ENCODE measurements around the gene MCHR2.
A peak's percentile ranks its signal among the peaks of the same experiment; 100 is the strongest.

The MCHR2 gene

GRCh38 chr6:99912657-99913056, 81.4 kb downstream of the MCHR2 start:
- no peak for DNase-seq
- 75% methylated on average over 1 of the region's 4 CpGs for WGBS
- no peak overlapping the region for H3K14ac ChIP-seq (ENCODE audit: low read length in 2 of 2)

GRCh38 chr6:99905209-99906106, 88.6 kb downstream of the MCHR2 start:
- Histone ChIP-seq H3K9me3 (ENCODE audit: control insufficient read depth, low read length) (no peaks in the 10 kb centered on the region), H3K4me1 (ENCODE audit: control insufficient read depth, insufficient read depth, low read depth, low read length) (no peaks in the 10 kb centered on the region), H3K23ac (ENCODE audit: low read length in 2 of 2) (no peak overlapping the region), H3K9ac (ENCODE audit: low read length) (no peak overlapping the region), H2AK5ac (ENCODE audit: low read length, severe bottlenecking) (no peak overlapping the region), H3K4ac (ENCODE audit: low read depth in 1 of 2, low read length in 2 of 2) (no peak overlapping the region), H3K4me2 (ENCODE audit: low read length, poor library complexity, severe bottlenecking) (no peak overlapping the region), H3K27ac (ENCODE audit: low read length, poor library complexity, severe bottlenecking) (no peak overlapping the region), H2AFZ (ENCODE audit: low read depth, low read length) (no peak overlapping the region), H3K36me3 (ENCODE audit: control insufficient read depth in 1 of 2, insufficient read depth in 2 of 2, low read depth in 1 of 2, low read length in 2 of 2) (no peaks in the 10 kb centered on the region), H4K8ac (ENCODE audit: low read length) (no peak overlapping the region), H3K4me3 (ENCODE audit: insufficient read depth in 1 of 2, low read depth in 1 of 2, low read length in 2 of 2) (no peak overlapping the region), H3K18ac (ENCODE audit: low read depth in 1 of 2, low read length in 2 of 2) (no peak overlapping the region), H2BK12ac (ENCODE audit: low read length in 2 of 2) (no peak overlapping the region), H3K14ac (ENCODE audit: low read length in 2 of 2) (no peak overlapping the region), H2BK120ac (ENCODE audit: low read depth, low read length) (no peak overlapping the region), H3K27me3 (ENCODE audit: control insufficient read depth in 1 of 2, insufficient read depth in 1 of 2, low read length in 2 of 2) (no peaks in the 10 kb centered on the region), H4K91ac (ENCODE audit: low read length) (no peak overlapping the region), H3K79me1 (replicated peaks; ENCODE audit: low read length, poor library complexity, severe bottlenecking) (no peaks in the 10 kb centered on the region), H2BK5ac (ENCODE audit: low read depth, low read length, poor library complexity, severe bottlenecking) (no peak overlapping the region), H2BK15ac (ENCODE audit: low read depth, poor library complexity, severe bottlenecking) (no peak overlapping the region)
- 59% methylated on average over 1 of the region's 4 CpGs for WGBS
- DNase-seq: peak; percentile 40

More at GRCh38 chr6:99912657-99913056, 81.4 kb downstream of the MCHR2 start:
- Histone ChIP-seq H2AFZ (ENCODE audit: low read depth, low read length) (no peak overlapping the region), H2BK15ac (ENCODE audit: low read depth, poor library complexity, severe bottlenecking) (no peak overlapping the region), H3K4me3 (ENCODE audit: insufficient read depth in 1 of 2, low read depth in 1 of 2, low read length in 2 of 2) (no peak overlapping the region), H3K9me3 (ENCODE audit: control insufficient read depth, low read length) (no peaks in the 10 kb centered on the region), H3K79me1 (replicated peaks; ENCODE audit: low read length, poor library complexity, severe bottlenecking) (no peaks in the 10 kb centered on the region), H3K27ac (ENCODE audit: low read length, poor library complexity, severe bottlenecking) (no peak overlapping the region), H4K91ac (ENCODE audit: low read length) (no peak overlapping the region), H2BK120ac (ENCODE audit: low read depth, low read length) (no peak overlapping the region), H2AK5ac (ENCODE audit: low read length, severe bottlenecking) (no peak overlapping the region), H4K8ac (ENCODE audit: low read length) (no peak overlapping the region), H3K27me3 (ENCODE audit: control insufficient read depth in 1 of 2, insufficient read depth in 1 of 2, low read length in 2 of 2) (no peaks in the 10 kb centered on the region), H2BK5ac (ENCODE audit: low read depth, low read length, poor library complexity, severe bottlenecking) (no peak overlapping the region), H3K36me3 (ENCODE audit: control insufficient read depth in 1 of 2, insufficient read depth in 2 of 2, low read depth in 1 of 2, low read length in 2 of 2) (no peaks in the 10 kb centered on the region), H3K4me2 (ENCODE audit: low read length, poor library complexity, severe bottlenecking) (no peak overlapping the region), H3K9ac (ENCODE audit: low read length) (no peak overlapping the region), H3K4me1 (ENCODE audit: control insufficient read depth, insufficient read depth, low read depth, low read length) (no peaks in the 10 kb centered on the region), H3K18ac (ENCODE audit: low read depth in 1 of 2, low read length in 2 of 2) (no peak overlapping the region), H2BK12ac (ENCODE audit: low read length in 2 of 2) (no peak overlapping the region), H3K4ac (ENCODE audit: low read depth in 1 of 2, low read length in 2 of 2) (no peak overlapping the region), H3K23ac (ENCODE audit: low read length in 2 of 2) (no peak overlapping the region)

- Histone ChIP-seq H3K9ac (ENCODE audit: low read length) (no peak overlapping the region), H3K4me2 (ENCODE audit: low read length, poor library complexity, severe bottlenecking) (no peak overlapping the region), H3K18ac (ENCODE audit: low read depth in 1 of 2, low read length in 2 of 2) (no peak overlapping the region), H3K36me3 (ENCODE audit: control insufficient read depth in 1 of 2, insufficient read depth in 2 of 2, low read depth in 1 of 2, low read length in 2 of 2) (no peaks in the 10 kb centered on the region), H4K8ac (ENCODE audit: low read length) (no peak overlapping the region), H3K14ac (ENCODE audit: low read length in 2 of 2) (no peak overlapping the region), H3K79me1 (replicated peaks; ENCODE audit: low read length, poor library complexity, severe bottlenecking) (no peaks in the 10 kb centered on the region), H2BK15ac (ENCODE audit: low read depth, poor library complexity, severe bottlenecking) (no peak overlapping the region), H2AK5ac (ENCODE audit: low read length, severe bottlenecking) (no peak overlapping the region), H4K91ac (ENCODE audit: low read length) (no peak overlapping the region), H3K4me1 (ENCODE audit: control insufficient read depth, insufficient read depth, low read depth, low read length) (no peaks in the 10 kb centered on the region), H2BK5ac (ENCODE audit: low read depth, low read length, poor library complexity, severe bottlenecking) (no peak overlapping the region), H2BK12ac (ENCODE audit: low read length in 2 of 2) (no peak overlapping the region), H3K4ac (ENCODE audit: low read depth in 1 of 2, low read length in 2 of 2) (no peak overlapping the region), H3K9me3 (ENCODE audit: control insufficient read depth, low read length) (no peaks in the 10 kb centered on the region), H3K4me3 (ENCODE audit: insufficient read depth in 1 of 2, low read depth in 1 of 2, low read length in 2 of 2) (no peak overlapping the region), H3K23ac (ENCODE audit: low read length in 2 of 2) (no peak overlapping the region), H2BK120ac (ENCODE audit: low read depth, low read length) (no peak overlapping the region), H3K27me3 (ENCODE audit: control insufficient read depth in 1 of 2, insufficient read depth in 1 of 2, low read length in 2 of 2) (no peaks in the 10 kb centered on the region), H3K27ac (ENCODE audit: low read length, poor library complexity, severe bottlenecking) (no peak overlapping the region), H2AFZ (ENCODE audit: low read depth, low read length) (no peak overlapping the region)
- 55% methylated on average over 2 of the region's 6 CpGs for WGBS
- DNase-seq: no peak
Measured at GRCh38 chr6:99901596-99902384, 92.2 kb downstream of the MCHR2 start.

- Histone ChIP-seq H3K18ac (ENCODE audit: low read depth in 1 of 2, low read length in 2 of 2) (no peak overlapping the region), H4K8ac (ENCODE audit: low read length) (no peak overlapping the region), H2BK12ac (ENCODE audit: low read length in 2 of 2) (no peak overlapping the region), H3K4ac (ENCODE audit: low read depth in 1 of 2, low read length in 2 of 2) (no peak overlapping the region), H2AFZ (ENCODE audit: low read depth, low read length) (no peak overlapping the region), H3K9me3 (ENCODE audit: control insufficient read depth, low read length) (no peaks in the 10 kb centered on the region), H4K91ac (ENCODE audit: low read length) (no peak overlapping the region), H3K14ac (ENCODE audit: low read length in 2 of 2) (no peak overlapping the region), H3K27ac (ENCODE audit: low read length, poor library complexity, severe bottlenecking) (no peak overlapping the region), H2BK15ac (ENCODE audit: low read depth, poor library complexity, severe bottlenecking) (no peak overlapping the region), H2BK120ac (ENCODE audit: low read depth, low read length) (no peak overlapping the region), H3K23ac (ENCODE audit: low read length in 2 of 2) (no peak overlapping the region), H2AK5ac (ENCODE audit: low read length, severe bottlenecking) (no peak overlapping the region), H3K4me2 (ENCODE audit: low read length, poor library complexity, severe bottlenecking) (no peak overlapping the region), H3K79me1 (replicated peaks; ENCODE audit: low read length, poor library complexity, severe bottlenecking) (no peaks in the 10 kb centered on the region), H3K36me3 (ENCODE audit: control insufficient read depth in 1 of 2, insufficient read depth in 2 of 2, low read depth in 1 of 2, low read length in 2 of 2) (no peaks in the 10 kb centered on the region), H3K4me1 (ENCODE audit: control insufficient read depth, insufficient read depth, low read depth, low read length) (no peaks in the 10 kb centered on the region), H2BK5ac (ENCODE audit: low read depth, low read length, poor library complexity, severe bottlenecking) (no peak overlapping the region), H3K9ac (ENCODE audit: low read length) (no peak overlapping the region), H3K27me3 (ENCODE audit: control insufficient read depth in 1 of 2, insufficient read depth in 1 of 2, low read length in 2 of 2) (no peaks in the 10 kb centered on the region), H3K4me3 (ENCODE audit: insufficient read depth in 1 of 2, low read depth in 1 of 2, low read length in 2 of 2) (no peak overlapping the region)
- WGBS: 70% methylated on average over 2 of the region's 3 CpGs
- no peak for DNase-seq
Measured at GRCh38 chr6:99894815-99895214, 99.2 kb downstream of the MCHR2 start.
